ENCODE results near the gene CDCA7L. TPM values are rescaled to one million over a fixed set of nuclear protein-coding genes. Genes with fewer than 3 reads are reported as not detected.

Gene CDCA7L
- total and polyA plus RNA-seq, 2 of the 13 experiments (the other 11 are each of a cell fraction or from before 2014, with no cell fraction given), result 2.7 to 4.2 TPM

GRCh38 chr7:21887353-21887752 is 58.3 kb downstream of the CDCA7L start (continued):
- TF ChIP-seq ZNF275 (CRISPR knock-in tag; IDR thresholded peaks at IDR 0.05; ENCODE audit: borderline replicate concordance) (no peak), MYNN (CRISPR knock-in tag; IDR thresholded peaks at IDR 0.05; ENCODE audit: low read depth) (no peak), ZNF776 (CRISPR knock-in tag; IDR thresholded peaks at IDR 0.05) (no peak)

GRCh38 chr7:21886396-21886795 is 59.3 kb downstream of the CDCA7L start:
- H3K4me3 ChIP-seq (replicated peaks in 1 of 3; ENCODE audit: insufficient read depth in 1 of 3, low read depth in 2 of 3, low read length in 3 of 3), result no peak overlapping the region
- no peaks in the 10 kb centered on the region for H3K9me3 ChIP-seq (ENCODE audit: low read length)
- intact Hi-C loops (cut with micrococcal nuclease; ENCODE audit: unreplicated experiment) (no loop called here), in situ Hi-C loops (cut with HindIII; ENCODE audit: extremely low pct_ligation_motif_present, low pct_unique_long_range_greater_than_20kb) (no loop called here)
- H3K36me3 ChIP-seq (replicated peaks in 1 of 2; ENCODE audit: control insufficient read depth in 1 of 2, insufficient read depth in 2 of 2, low read length in 2 of 2), result no peaks in the 10 kb centered on the region
- BruUV-seq (replicated peaks), result no TSS peak
- WGBS (ENCODE audit: low lambda C conversion rate), result 58% methylated on average over 4 of the region's 4 CpGs
- DNase-seq (ENCODE audit: low spot score), result no peak
- H3K27me3 ChIP-seq (ENCODE audit: control insufficient read depth in 1 of 2, insufficient read depth in 2 of 2, low read length in 2 of 2), result 0 out of 5 replicates have a peak, but pooled peaks cover 0 to 3% of the 10 kb centered on the region in 2 experiments
- no peaks in the 10 kb centered on the region for H3K79me2 ChIP-seq (ENCODE audit: insufficient read depth, low read length)
- POLR2A ChIA-PET, result no interaction called here
- CTCF ChIA-PET (ENCODE audit: low intra/inter-chr PET ratio, low total read pairs), result no interaction called here
- no peak overlapping the region for H2AFZ ChIP-seq (ENCODE audit: low read length)
- no peak overlapping the region for H3K4me2 ChIP-seq (ENCODE audit: low read depth, low read length)
- no peak for FAIRE-seq
- H3K4me1 ChIP-seq (ENCODE audit: insufficient read depth, low read length), result no peaks in the 10 kb centered on the region
- no peak overlapping the region for H3K9ac ChIP-seq (ENCODE audit: insufficient read depth, low read depth, low read length)
- no peaks in the 10 kb centered on the region for H4K20me1 ChIP-seq (ENCODE audit: insufficient read depth, low read length)
- ATAC-seq, result no peak
- H3K27ac ChIP-seq (ENCODE audit: extremely low read length, insufficient read depth, low read length), result no peak overlapping the region
- TF ChIP-seq GLI4 (CRISPR knock-in tag; IDR thresholded peaks at IDR 0.05; ENCODE audit: borderline replicate concordance), result no peak
- TF ChIP-seq DRAP1 (CRISPR knock-in tag; IDR thresholded peaks at IDR 0.05), result no peak
- TF ChIP-seq HES4 (CRISPR knock-in tag; IDR thresholded peaks at IDR 0.05; ENCODE audit: borderline replicate concordance), result no peak
- TF ChIP-seq ZNF275 (CRISPR knock-in tag; IDR thresholded peaks at IDR 0.05; ENCODE audit: borderline replicate concordance), result no peak
- TF ChIP-seq PRDM4 (CRISPR knock-in tag; IDR thresholded peaks at IDR 0.05; ENCODE audit: borderline replicate concordance), result no peak
- TF ChIP-seq CHCHD3 (CRISPR knock-in tag; IDR thresholded peaks at IDR 0.05), result no peak
- TF ChIP-seq FOXP1 (IDR thresholded peaks at IDR 0.05), result no peak
- no peak for TF ChIP-seq FOXP1 (CRISPR knock-in tag; IDR thresholded peaks at IDR 0.05)
- TF ChIP-seq HNRNPK (IDR thresholded peaks at IDR 0.05; ENCODE audit: low read depth, low read length, poor library complexity, severe bottlenecking), result no peak
- no peak for TF ChIP-seq SMYD3 (CRISPR knock-in tag; IDR thresholded peaks at IDR 0.05)
- no peak for TF ChIP-seq ZBTB2 (CRISPR knock-in tag; IDR thresholded peaks at IDR 0.05; ENCODE audit: low read depth)
- TF ChIP-seq ZNF629 (CRISPR knock-in tag; conservative IDR thresholded peaks at IDR 0.05), result no peak
